Fibroblast of upper back skin (primary cell): Measurements from ENCODE around the gene MINK1.
"Not testable (repeated sequence)": the region's sequence is repeated elsewhere in the genome, so short reads cannot be mapped to it uniquely, and the experiment has no call there.

Experiments
- DNase-seq: peaks from one replicate; pipeline ENCODE4 v3.0.0-alpha.2; 2013

The MINK1 gene

GRCh38 chr17:4850246-4850645 is 17.1 kb downstream of the MINK1 start:
- DNase-seq, result no peak

GRCh38 chr17:4851084-4851483 is 17.9 kb downstream of the MINK1 start:
- DNase-seq, result no peak

DNA sequence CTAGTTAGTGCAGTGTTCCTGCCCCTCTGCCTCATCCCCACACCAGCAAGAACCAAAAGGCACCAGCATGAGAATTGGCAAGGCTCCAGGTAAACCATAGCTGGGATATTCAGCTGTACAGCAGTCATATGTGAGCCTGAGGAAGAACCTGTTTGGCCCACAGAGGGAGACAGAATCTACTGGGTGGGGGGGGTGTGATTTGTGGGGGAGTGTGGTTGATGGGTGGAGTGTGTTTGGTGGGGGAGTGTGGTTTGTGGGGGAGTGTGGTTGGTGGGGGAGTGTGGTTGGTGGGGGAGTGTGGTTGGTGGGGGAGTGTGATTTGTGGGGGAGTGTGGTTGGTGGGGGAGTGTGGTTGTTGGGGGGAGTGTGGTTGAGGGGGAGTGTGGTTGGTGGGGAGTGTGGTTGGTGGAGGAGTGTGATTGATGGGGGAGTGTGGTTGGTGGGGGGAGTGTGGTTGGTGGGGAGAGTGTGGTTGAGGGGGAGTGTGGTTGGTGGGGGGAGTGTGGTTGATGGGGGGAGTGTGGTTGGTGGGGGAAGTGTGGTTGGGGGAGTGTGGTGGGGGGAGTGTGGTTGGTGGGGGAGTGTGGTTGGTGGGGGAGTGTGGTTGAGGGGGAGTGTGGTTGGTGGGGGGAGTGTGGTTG is 19.5 kb downstream of the MINK1 start:
- DNase-seq, result peak; percentile 79

DNA sequence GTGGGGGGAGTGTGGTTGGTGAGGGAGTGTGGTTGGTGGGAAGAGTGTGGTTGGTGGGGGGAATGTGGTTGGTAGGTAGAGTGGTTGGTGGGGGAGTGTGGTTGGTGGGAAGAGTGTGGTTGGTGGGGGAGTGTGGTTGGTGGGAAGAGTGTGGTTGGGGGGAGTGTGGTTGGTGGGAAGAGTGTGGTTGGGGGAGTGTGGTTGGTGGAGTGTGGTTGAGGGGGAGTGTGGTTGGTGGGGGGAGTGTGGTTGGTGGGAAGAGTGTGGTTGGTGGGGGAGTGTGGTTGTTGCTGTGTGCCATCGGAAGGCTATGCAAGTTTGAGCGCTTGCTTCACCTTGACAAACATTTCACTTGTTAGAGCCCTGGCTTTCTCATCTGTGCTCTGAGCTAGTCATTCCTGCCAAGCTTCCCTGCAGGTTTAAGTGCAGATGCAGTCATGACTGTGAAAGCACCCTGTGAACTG is 20.1 kb downstream of the MINK1 start:
- DNase-seq, result no peak

- peak; percentile 79 for DNase-seq
These were observed 21.1 kb downstream of the MINK1 start for GRCh38 chr17:4854111-4854681.

DNA sequence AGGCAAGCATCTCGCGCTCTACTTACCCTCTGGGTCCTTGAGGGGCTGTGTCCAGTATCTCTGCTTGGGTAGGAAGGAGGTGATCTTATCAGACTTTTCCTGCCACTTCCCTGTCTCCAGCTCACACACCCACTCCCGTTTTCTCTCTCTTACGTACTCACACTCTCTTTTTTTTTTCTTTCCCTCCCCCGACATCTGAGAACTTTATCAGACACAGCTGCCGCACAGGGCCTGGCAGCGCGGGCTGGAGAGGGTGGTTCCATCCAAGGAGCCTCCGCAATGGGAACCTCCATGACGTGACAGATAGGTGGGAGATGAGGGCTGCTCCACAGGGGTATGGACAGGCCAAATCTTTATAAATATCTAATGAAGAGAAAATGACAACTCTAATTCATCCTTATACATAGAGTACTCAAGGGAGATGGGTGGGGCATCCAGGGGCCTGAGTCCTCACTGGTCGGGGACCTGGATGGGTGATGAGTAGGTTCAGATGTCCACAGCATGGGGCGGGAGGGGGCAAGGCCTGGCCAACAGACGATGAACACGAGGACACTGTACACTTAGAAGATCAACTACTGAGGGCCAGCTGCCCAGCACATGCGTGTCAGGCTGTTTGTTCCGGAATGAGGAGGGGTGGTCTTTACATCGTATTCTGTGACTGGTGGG is 23.3 kb downstream of the MINK1 start:
- DNase-seq, result no peak

DNA sequence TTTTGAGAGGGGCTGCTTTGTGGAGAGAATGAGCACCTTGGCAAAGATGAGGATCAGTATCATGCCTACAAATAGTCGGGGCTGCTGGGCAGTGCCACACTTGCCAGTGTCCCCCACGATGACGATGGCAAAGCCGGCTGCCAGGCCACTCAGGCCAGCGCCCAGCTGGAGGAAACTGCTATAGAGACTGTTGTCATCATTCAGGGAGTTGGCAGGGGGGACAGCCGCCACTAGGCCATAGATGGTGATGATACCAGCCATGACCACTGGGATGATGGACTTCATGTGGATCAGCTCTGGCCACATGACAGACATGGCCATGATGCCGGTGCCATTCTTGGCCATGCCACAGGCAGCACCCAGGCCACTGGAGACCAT is 23.8 kb downstream of the MINK1 start:
- no peak for DNase-seq

DNA sequence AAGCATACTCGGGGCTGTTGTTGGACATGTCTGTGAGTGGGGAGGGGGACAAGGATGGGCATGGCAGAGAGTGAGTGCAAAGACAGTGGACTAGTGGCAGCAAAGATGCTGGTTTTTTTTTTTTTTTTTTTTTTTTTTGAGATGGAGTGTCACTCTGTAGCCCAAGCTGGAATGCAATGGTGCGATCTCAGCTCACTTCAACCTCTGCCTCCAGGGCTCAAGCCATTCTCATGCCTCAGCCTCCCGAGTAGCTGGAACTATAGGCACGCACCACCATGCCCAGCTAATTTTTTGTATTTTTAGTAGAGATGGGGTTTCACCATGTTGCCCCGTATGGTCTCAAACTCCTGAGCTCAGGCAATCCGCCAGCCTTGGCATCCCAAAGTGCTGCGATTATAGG is 24.2 kb downstream of the MINK1 start:
- not testable (repeated sequence) for DNase-seq

DNA sequence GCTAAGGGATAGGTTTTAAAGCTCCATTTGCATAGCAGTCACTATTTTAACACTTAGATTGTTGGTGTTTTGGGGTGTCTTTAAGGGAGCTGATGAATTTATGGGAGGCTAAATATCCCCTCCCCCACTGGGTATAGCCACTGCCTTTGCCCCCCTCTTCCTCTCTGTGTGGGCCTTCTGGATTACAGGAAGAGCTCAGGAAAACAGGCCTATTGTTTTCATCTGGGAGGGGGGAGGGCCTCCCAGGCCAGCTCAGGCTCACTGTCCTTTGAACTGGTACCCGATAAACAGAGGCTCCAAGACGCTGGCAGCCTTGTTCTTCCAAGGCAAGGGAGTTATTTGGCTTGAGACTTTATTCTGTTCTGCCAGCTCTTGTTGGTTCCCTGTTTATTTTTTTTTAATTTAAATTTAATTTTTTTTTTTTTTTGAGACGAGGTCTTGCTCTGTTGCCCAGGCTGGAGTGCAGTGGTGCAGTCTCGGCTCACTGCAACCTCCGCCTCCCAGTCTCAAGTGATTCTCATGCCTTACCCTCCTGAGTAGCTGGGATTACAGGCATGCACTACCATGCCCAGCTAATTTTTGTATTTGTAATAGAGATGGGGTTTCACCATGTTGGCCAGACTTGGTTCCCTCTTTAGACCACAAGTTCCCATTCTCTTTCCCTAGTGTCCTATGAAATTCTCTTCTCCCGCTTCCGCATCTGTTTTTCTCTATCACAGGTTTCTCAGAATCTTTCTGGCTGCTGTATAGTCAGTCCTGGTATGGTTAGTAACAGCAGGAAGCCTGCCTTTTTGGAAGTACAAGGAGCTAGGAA is 25.1 kb downstream of the MINK1 start:
- DNase-seq, result no peak

- peak; percentile 22 for DNase-seq
These were observed 25.7 kb downstream of the MINK1 start for GRCh38 chr17:4858882-4859260.

DNA sequence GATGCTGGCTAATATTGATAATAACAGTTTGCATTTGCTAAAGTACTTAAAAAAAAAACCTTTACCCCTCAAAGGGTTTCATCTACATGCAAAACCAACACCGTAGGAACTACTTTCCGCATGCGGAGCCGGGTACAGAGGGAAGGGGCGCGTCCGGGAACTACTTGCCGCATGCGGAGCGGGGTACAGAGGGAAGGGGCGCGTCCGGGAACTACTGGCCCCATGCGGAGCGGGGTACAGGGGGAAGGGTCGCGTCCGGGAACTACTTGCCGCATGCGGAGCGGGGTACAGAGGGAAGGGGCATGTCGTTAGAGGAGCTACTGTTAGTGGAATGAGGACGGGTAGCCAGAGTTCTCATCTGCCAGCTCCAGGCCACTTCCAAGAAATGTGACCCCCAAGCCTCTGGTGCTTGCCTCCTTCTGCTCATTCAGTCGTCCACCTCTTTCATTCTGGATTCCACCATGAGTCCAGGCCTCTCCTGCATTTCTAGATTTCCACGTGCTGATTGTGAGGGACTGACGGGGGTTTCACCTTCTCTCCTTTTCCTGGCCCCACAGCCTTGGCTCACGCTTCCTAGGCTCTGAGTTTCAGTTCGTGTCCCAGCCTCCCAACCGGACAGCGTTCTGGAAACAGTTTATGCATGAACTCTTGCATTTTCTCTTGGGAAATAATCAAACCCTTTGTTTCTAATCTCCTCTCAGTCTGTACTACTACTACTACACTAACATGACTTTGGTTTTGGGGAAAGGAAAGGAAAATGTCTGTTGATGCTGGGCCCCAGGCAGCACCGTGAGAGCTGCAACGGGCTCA is 26.9 kb downstream of the MINK1 start:
- DNase-seq, result no peak

GRCh38 chr17:4860651-4861050 is 27.5 kb downstream of the MINK1 start:
- no peak for DNase-seq

DNA sequence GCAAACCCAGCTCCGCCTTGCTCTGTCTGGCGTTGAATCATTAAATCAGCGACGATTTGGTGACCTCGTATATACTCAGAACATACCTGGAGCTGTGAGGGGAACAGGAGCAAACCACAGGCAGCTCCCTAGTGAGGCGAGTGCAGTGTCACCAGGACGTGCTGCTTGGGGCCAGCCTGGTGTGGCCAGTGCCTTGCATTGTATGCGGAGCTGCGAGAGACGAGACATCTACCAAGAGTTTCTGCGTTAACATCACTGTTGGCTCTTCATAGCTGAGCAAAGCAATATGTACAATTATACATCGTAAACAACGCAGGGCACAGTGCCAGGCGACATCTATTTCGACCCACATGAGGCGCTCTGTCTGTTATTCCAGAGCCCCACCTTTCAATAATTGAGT is 27.9 kb downstream of the MINK1 start:
- DNase-seq, result no peak

GRCh38 chr17:4862720-4863119 is 29.6 kb downstream of the MINK1 start:
- DNase-seq, result no peak

GRCh38 chr17:4863321-4863720 is 30.2 kb downstream of the MINK1 start:
- DNase-seq, result no peak

GRCh38 chr17:4867535-4867934 is 34.4 kb downstream of the MINK1 start:
- DNase-seq, result not testable (repeated sequence)

DNA sequence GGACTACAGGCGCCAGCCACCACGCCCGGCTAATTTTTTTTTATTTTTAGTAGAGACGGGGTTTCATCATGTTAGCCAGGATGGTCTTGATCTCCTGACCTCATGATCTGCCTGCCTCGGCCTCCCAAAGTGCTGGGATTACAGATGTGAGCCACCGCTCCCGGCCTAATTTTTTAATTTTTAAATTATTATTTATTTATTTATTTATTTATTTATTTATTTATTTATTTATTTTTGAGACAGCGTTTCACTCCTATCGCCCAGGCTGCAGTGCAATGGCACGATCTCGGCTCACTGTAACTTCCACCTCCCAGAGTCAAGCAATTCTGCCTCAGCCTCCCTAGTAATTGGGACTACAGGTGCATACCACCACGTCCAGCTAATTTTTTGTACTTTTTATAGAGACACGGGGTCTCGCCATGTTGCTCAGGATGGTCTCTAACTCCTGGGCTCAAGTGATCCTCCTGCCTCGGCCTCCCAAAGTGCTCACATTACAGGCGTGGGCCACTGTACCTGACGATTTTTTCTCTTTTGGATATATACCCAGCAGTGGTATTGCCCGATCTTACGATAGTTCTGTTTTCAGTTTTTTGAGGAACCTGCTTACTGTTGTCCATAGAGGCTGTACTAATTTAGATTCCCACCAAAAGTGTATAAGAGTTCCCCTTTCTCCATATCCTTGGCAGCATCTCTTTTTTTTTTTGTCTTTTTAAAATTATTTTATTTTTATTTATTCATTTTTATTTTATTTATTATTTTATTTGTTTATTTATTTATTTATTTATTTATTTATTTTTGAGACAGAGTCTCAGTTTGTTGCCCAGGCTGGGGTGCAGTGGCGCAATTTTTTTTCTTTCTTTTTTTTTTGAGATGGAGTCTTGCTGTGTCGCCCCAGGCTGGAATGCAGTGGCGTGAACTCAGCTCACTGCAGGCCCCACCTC is 36.2 kb downstream of the MINK1 start:
- not testable (repeated sequence) for DNase-seq

GRCh38 chr17:4870855-4871254 is 37.7 kb downstream of the MINK1 start:
- DNase-seq, result no peak

DNA sequence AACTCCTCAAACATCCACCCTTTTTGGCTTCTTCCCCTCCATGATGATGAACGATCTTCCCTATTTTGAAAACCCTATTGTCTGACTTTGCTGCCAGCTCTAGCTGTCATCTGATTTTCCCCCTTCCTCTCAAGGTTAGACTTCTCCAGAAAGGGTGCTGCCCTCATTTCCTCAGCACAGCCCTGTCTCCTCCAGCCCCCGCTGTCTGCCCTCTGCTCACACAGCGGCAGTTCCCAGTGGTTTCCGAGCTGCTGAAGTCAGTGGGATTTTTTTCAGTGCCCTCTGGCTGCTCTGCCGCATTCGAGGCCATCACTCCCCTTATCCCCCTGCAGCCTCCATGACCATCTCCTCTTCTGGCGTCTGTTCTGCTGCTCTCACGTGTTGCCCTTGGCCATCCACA is 39.6 kb downstream of the MINK1 start:
- DNase-seq, result no peak

- no peak for DNase-seq
These were observed 43.9 kb downstream of the MINK1 start for GRCh38 chr17:4877089-4877488.

DNA sequence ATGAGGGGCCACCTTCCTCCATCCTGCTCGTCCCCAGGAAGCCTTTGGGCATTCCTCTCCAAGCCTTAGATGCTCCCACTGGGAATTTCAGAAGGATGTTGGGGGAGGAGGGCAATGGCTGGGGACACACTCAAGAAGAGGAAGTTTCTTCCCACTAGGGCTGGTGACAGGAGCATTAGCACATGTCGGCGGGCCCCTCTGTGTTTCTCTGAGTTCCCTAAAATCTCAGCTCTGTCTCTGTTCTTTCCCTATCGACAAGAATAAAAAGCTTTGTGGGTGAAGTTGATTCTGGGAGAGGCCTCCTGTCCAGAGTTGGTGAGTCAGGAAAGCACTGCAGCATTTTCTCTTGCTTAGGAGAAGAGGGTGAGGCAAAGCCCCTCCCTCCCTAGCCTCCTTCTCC is 46.5 kb downstream of the MINK1 start:
- DNase-seq, result no peak

- DNase-seq, result no peak
These were observed 47.7 kb downstream of the MINK1 start for GRCh38 chr17:4880857-4881256.
